Right atrium auricular region (tissue), 2 donors: ENCODE data around the gene ZNF484. TPM values are rescaled to one million over a fixed set of nuclear protein-coding genes. Genes with fewer than 3 reads are reported as not detected.
"Not testable (repeated sequence)": the region's sequence is repeated elsewhere in the genome, so short reads cannot be mapped to it uniquely, and the experiment has no call there.

Experiments used
- DNase-seq: peaks from one replicate; pipeline ENCODE4 v3.0.0-alpha.2; 2019; ENCODE audit warnings: low spot score
- H3K27ac ChIP-seq, 2 donors: fragments of 200-600 bp; sonication (generic); 1 replicate in 1 of 2; 2 replicates in 1 of 2; pipeline ENCODE4 v1.5.1; 2016 to 2019
- H3K27me3 ChIP-seq, 2 donors: fragments of 200-600 bp; sonication (generic); one replicate each; pipeline versions ENCODE4 v1.5.1 to v1.6.0; 2017 to 2019
- H3K36me3 ChIP-seq: fragments of 200-600 bp; sonication (generic); one replicate; pipeline ENCODE4 v1.5.1; 2016
- H3K4me1 ChIP-seq, 2 donors: fragments of 200-600 bp; sonication (generic); one replicate each; pipeline versions ENCODE4 v1.5.1 to v1.6.0; 2017 to 2019
- H3K4me3 ChIP-seq, 2 donors: fragments of 200-600 bp; sonication (generic); 1 replicate in 1 of 2; 2 replicates in 1 of 2; pipeline ENCODE4 v1.5.1; 2017 to 2019; ENCODE audit warnings: mild to moderate bottlenecking in 1 of 2, moderate library complexity in 1 of 2
- H3K9me3 ChIP-seq, 2 donors: fragments of 200-600 bp; sonication (generic); one replicate each; pipeline ENCODE4 v1.5.1; 2019
- CTCF ChIP-seq, 2 donors: fragments of 200-600 bp; sonication (generic); IDR thresholded peaks; one replicate each; pipeline ENCODE4 v1.5.1; 2019; ENCODE audit warnings: antibody characterized with exemption in 2 of 2
- total RNA-seq, 2 donors: library from RNA; depleted of rRNA; stranded (reverse); fragments of >200 nt; gene quantifications; one replicate each; pipeline ENCODE4 v1.1.0, GENCODE V29; 2016

ZNF484 gene
- total RNA-seq, 2 donors from 2014 or later = 6.6 to 7.0 TPM

- Histone ChIP-seq H3K27me3 (no peaks in the 10 kb centered on the region), H3K4me3 (no peak overlapping the region), H3K27ac (no peak overlapping the region), H3K4me1 (no peaks in the 10 kb centered on the region), H3K36me3 (peaks cover 8% of the 10 kb centered on the region), H3K9me3 (no peaks in the 10 kb centered on the region)
- no peak for DNase-seq
- TF ChIP-seq CTCF (IDR thresholded peaks at IDR 0.05) = no peak
Observed at GRCh38 chr9:92864152-92864551, 13.7 kb downstream of the ZNF484 start.

- Histone ChIP-seq H3K27ac (no peak overlapping the region), H3K9me3 (no peaks in the 10 kb centered on the region), H3K36me3 (peaks cover 10% of the 10 kb centered on the region), H3K27me3 (no peaks in the 10 kb centered on the region), H3K4me3 (no peak overlapping the region), H3K4me1 (no peaks in the 10 kb centered on the region)
- TF ChIP-seq CTCF (IDR thresholded peaks at IDR 0.05) = no peak
- DNase-seq = no peak
Observed at GRCh38 chr9:92860867-92861266, 17.0 kb downstream of the ZNF484 start.

GRCh38 chr9:92857236-92857635, 20.6 kb downstream of the ZNF484 start:
- no peaks in the 10 kb centered on the region for H3K4me1 ChIP-seq
- no peak for TF ChIP-seq CTCF (IDR thresholded peaks at IDR 0.05)
- no peaks in the 10 kb centered on the region for H3K9me3 ChIP-seq
- H3K4me3 ChIP-seq = no peak overlapping the region
- no peak overlapping the region for H3K27ac ChIP-seq
- H3K36me3 ChIP-seq = peaks cover 42% of the 10 kb centered on the region
- no peaks in the 10 kb centered on the region for H3K27me3 ChIP-seq
- DNase-seq = no peak

- H3K9me3 ChIP-seq = peaks cover 0 to 12% of the 10 kb centered on the region in 2 donors
- peaks cover 60% of the 10 kb centered on the region for H3K36me3 ChIP-seq
- no peaks in the 10 kb centered on the region for H3K4me1 ChIP-seq
- no peaks in the 10 kb centered on the region for H3K27me3 ChIP-seq
- DNase-seq = no peak
- no peak for TF ChIP-seq CTCF (IDR thresholded peaks at IDR 0.05)
- no peak overlapping the region for H3K4me3 ChIP-seq
- no peak overlapping the region for H3K27ac ChIP-seq
Observed at GRCh38 chr9:92853716-92854115, 24.1 kb downstream of the ZNF484 start.

- TF ChIP-seq CTCF (IDR thresholded peaks at IDR 0.05) = no peak
- no peak overlapping the region for H3K27ac ChIP-seq
- no peak for DNase-seq
- peaks cover 28 to 40% of the 10 kb centered on the region in 2 donors for H3K9me3 ChIP-seq
- peaks cover 82% of the 10 kb centered on the region for H3K36me3 ChIP-seq
- no peak overlapping the region for H3K4me3 ChIP-seq
- no peaks in the 10 kb centered on the region for H3K4me1 ChIP-seq
- no peaks in the 10 kb centered on the region for H3K27me3 ChIP-seq
Observed at GRCh38 chr9:92850898-92851297, 26.9 kb downstream of the ZNF484 start.

- not testable (repeated sequence) for H3K4me1 ChIP-seq, H3K4me3 ChIP-seq, H3K27me3 ChIP-seq, H3K27ac ChIP-seq, DNase-seq
- Histone ChIP-seq H3K36me3 (peaks cover 63% of the 10 kb centered on the region), H3K9me3 (peaks cover 31 to 62% of the 10 kb centered on the region in 2 donors)
Observed at GRCh38 chr9:92848740-92849139, 29.1 kb downstream of the ZNF484 start.
